NCI-H2081 treated with DMSO at 0.1 percent for 48 hours (cell line): ENCODE data around the gene KIR3DL3.
"Not testable (repeated sequence)": the region's sequence is repeated elsewhere in the genome, so short reads cannot be mapped to it uniquely, and the experiment has no call there.

ENCODE experiments used
- DNase-seq: peaks from one replicate; lab custom pipeline; 2025; lab: John Stamatoyannopoulos, UW

Gene KIR3DL3

GRCh38 chr19:54724142-54724541 is at the start of gene KIR3DL3:
TSS of gene KIR3DL3 (plus strand) at chr19:54724442. CDS start at chr19:54724497, 55 bp downstream.
- no peak for DNase-seq

- not testable (repeated sequence) for DNase-seq
Observed at GRCh38 chr19:54676210-54676834, 47.9 kb upstream of the KIR3DL3 start.

- DNase-seq: no peak
Observed at GRCh38 chr19:54677217-54677616, 47.0 kb upstream of the KIR3DL3 start.

- not testable (repeated sequence) for DNase-seq
Observed at GRCh38 chr19:54681596-54681995, 42.6 kb upstream of the KIR3DL3 start.

- no peak for DNase-seq
Observed at GRCh38 chr19:54682306-54682856, 41.9 kb upstream of the KIR3DL3 start.

- DNase-seq: no peak
Observed at GRCh38 chr19:54684527-54684926, 39.7 kb upstream of the KIR3DL3 start.

- DNase-seq: no peak
Observed at GRCh38 chr19:54691582-54692297, 32.5 kb upstream of the KIR3DL3 start.

- DNase-seq: no peak
Observed at GRCh38 chr19:54692298-54692615, 32.0 kb upstream of the KIR3DL3 start.

- no peak for DNase-seq
Observed at GRCh38 chr19:54694648-54695047, 29.6 kb upstream of the KIR3DL3 start.

GRCh38 chr19:54696117-54696548 is 28.1 kb upstream of the KIR3DL3 start:
- no peak for DNase-seq

- no peak for DNase-seq
Observed at GRCh38 chr19:54696766-54697165, 27.5 kb upstream of the KIR3DL3 start.

GRCh38 chr19:54697716-54698115 is 26.5 kb upstream of the KIR3DL3 start:
- DNase-seq: not testable (repeated sequence)

GRCh38 chr19:54704928-54705327 is 19.3 kb upstream of the KIR3DL3 start:
- DNase-seq: no peak

GRCh38 chr19:54707962-54708361 is 16.3 kb upstream of the KIR3DL3 start:
- no peak for DNase-seq

- DNase-seq: no peak
Observed at GRCh38 chr19:54708781-54709180, 15.5 kb upstream of the KIR3DL3 start.

GRCh38 chr19:54709212-54709948 is 14.9 kb upstream of the KIR3DL3 start:
- DNase-seq: no peak

- not testable (repeated sequence) for DNase-seq
Observed at GRCh38 chr19:54709956-54710355, 14.3 kb upstream of the KIR3DL3 start.

GRCh38 chr19:54724644-54725043 is 402 bp downstream of the KIR3DL3 start:
- DNase-seq: no peak

GRCh38 chr19:54725321-54725720 is 1.1 kb downstream of the KIR3DL3 start:
- no peak for DNase-seq

GRCh38 chr19:54727562-54727961 is 3.3 kb downstream of the KIR3DL3 start:
- no peak for DNase-seq

- DNase-seq: no peak
Observed at GRCh38 chr19:54728167-54728566, 3.9 kb downstream of the KIR3DL3 start.

- no peak for DNase-seq
Observed at GRCh38 chr19:54729416-54730188, 5.4 kb downstream of the KIR3DL3 start.
